IgD-negative memory B cell (primary cell): ENCODE measurements around the gene CDC42BPA. TPM values are rescaled to one million over a fixed set of nuclear protein-coding genes. Genes with fewer than 3 reads are reported as not detected.

Experiments used
- polyA plus RNA-seq: library from polyadenylated mRNA; unstranded; fragments of 300-500 nt; fragmentation: Illumina TruSeq; gene quantifications from one replicate; pipeline ENCODE4 v1.2.3, GENCODE V29; 2021

The CDC42BPA gene
- polyA plus RNA-seq, 1 donor from 2014 or later, result not detected

Other genes starting within 250 kb of the CDC42BPA start
- 9.3 TPM for gene ZNF678, start 245.1 kb upstream of the CDC42BPA start, polyA plus RNA-seq